Breast epithelium (tissue), 3 donors: ENCODE results near the gene PIK3R1.

Source experiments
- CTCF ChIP-seq, 3 donors: fragments of 450-650 bp; IDR thresholded peaks; one replicate each; pipeline ENCODE4 v1.5.1; 2016 to 2017; ENCODE audit warnings: antibody characterized with exemption in 3 of 3, mild to moderate bottlenecking in 3 of 3, moderate library complexity in 3 of 3
- POLR2A ChIP-seq: fragments of 450-650 bp; IDR thresholded peaks from one replicate; pipeline ENCODE4 v1.6.1; 2016; ENCODE audit warnings: antibody characterized with exemption, mild to moderate bottlenecking, moderate library complexity
- POLR2AphosphoS5 ChIP-seq, 3 donors: sonication (generic); formaldehyde crosslinking; IDR thresholded peaks; one replicate each; pipeline ENCODE4 v1.6.1; 2017; ENCODE audit warnings: antibody characterized with exemption in 3 of 3

GRCh38 chr5:68279984-68280383 lies 64.4 kb downstream of the PIK3R1 start:
- TF ChIP-seq CTCF (IDR thresholded peaks at IDR 0.05), result no peak
- no peak for TF ChIP-seq POLR2A
- TF ChIP-seq POLR2AphosphoS5 (IDR thresholded peaks at IDR 0.05), result no peak
